ENCODE results near the gene REL.

REL gene

GRCh38 chr2:60966507-60967405 lies 85.4 kb downstream of the REL start:
- DNase-seq: no peak

DNA sequence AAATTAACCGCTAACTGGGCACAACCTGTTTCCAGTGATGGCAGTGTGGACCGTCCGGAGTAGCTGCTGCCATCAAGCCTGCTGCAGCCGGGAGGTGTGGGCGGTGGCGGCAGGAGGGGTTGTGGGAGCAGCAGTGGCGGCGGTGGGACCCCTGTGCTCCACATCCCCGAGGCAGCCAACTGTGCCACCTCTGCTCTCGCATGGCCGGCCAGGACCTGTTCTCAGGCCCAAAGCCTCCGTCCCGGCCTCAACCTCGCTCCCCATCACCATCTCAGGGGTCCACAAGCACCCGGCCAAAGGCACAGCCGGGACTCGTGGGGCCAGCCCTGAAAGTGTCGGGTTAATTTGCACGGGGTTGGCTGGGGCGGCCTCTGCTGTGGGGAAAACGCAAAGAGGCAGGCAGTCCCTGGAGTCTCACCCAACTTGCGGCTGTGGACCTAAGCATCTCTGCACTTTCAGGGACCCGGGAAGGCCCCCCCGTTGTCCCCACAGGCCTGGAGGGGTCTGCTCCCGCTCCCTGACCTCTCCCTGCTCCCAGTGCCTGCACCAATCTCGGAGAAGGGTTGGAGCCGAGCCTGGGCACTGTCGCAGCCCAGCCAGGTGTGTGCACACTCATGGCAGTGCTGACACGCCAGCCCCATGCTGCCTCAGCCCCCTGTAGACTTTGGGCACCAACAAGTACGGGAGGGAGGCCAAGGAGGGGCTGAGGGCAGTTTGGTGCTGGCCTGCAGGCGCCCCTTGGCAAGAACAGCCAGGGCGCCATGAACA lies 91.7 kb downstream of the REL start:
- no peak for DNase-seq

- no peak for DNase-seq
Measured at GRCh38 chr2:60973705-60974104, 92.3 kb downstream of the REL start.

DNA sequence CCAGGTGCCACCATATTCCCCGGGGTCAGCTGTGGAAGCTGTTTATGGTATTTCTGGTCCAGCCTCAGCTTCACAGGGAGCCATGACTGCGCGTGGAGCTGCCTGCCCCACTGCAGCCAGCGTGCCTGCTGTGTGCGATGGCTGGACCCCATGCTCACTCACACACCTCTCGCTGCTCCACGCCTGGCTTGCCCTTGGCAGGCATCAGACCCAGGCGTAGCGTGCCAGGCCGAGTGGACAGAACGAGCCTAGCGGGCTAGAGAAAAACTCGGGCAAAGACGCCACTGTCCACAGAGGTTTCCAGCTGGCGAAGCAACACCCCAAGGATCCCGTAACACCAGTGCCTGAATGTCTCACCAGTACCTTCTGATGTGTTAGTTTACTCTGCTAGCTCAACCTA lies 93.3 kb downstream of the REL start:
- no peak for DNase-seq
